GM19395 (cell line): ENCODE measurements around the gene KNOP1.

Source experiments
- ATAC-seq: cut with Tn5 transposase; IDR thresholded peaks from one replicate; pipeline ENCODE4 v1.9.1; 2021; ENCODE audit warnings: mild to moderate bottlenecking, moderate library complexity; ENCODE audit not compliant: unreplicated experiment

Gene KNOP1

DNA sequence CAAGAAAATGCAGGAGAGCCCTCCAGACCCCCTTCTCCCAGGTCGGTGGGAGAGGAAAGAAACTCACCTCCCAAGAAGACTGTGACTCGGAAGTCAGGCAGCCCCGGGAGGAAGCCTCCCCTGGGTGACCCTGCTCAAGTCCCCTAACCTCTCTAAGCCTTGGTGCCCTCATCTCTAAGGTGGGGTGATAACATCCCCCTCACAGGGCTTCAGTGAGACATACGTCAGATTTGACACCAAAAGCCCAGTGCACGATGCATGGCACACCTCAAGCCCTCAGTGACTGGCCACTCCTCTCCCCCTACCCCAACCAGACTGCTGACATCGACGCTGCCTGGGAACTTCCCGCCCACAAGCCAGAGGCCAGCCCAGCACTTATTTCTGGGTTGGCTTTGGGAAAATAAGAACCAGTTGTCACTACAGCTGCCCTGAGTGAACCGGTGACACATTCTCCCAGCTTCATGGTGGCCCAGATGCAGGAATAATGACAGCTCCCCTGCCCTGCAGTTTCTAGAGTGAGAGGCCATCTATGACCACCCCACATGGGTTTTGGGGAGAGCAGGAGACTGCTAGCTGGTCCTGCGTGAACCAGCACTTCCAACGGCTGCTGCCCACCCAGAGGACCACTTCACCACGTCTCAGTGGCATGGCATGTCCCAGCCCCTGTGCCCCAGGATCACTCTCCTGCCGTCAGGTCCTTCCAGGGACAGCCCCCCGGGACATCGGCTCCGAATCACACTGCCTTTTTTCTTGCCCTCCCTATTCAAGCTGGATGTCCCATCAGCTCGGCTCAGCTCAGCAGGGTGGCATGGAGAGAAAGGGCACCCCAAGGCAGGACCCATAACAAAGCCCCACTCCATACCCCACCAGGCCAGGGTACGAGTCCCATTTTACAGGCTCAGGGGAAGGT lies 9.5 kb downstream of the KNOP1 start:
- no peak for ATAC-seq

DNA sequence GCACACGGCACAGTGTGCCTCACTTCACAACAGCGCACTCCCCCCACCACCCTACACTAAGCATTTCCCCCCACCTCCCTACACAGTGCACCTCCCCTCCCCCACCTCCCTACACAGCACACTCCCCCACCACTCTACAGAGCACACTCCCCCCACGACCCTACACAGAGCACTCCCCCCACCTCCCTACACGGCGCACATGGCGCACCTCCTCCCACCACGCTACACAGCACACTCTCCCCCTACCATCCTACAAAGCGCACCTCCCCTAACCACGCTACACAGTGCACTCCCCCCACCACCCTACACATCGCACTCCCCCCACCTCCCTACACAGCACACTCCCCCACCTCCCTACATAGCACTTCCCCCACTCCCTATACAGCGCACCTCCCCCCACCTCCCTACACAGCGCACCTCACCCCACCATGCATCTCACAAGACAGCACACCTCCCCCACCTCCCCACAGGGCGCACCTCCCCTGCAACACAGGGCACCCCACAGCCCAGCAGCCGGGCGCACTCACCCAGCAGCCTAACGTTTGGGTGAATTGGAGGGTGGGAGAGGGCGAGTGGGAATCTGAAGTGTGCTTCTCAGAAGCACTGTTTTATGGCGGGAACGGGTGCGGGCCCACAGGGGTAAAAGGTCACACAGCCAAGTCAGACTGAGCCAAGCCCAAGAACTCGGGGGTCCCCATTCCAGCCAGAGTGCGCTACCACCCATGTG lies 10.3 kb downstream of the KNOP1 start:
- ATAC-seq = no peak

DNA sequence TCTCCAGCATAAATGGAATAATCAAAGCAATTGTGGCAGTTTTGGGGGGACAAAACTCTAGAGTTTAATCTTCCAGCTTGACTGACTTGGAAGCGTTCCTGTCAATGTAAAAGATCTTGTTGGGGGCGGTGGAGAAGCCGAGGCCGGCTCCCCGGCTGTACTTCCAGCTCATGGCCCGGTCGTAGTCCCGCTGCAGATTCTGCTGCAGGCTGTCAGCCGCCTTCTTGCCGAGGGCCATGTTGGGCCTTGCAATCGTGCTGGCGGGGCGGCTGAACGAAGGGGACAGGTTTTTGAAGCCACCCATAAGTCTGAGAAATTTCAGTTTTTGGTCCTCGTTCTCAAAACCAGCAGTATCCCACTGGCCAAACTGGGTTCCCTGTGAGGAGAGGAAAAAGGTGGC lies 11.2 kb downstream of the KNOP1 start:
- no peak for ATAC-seq

DNA sequence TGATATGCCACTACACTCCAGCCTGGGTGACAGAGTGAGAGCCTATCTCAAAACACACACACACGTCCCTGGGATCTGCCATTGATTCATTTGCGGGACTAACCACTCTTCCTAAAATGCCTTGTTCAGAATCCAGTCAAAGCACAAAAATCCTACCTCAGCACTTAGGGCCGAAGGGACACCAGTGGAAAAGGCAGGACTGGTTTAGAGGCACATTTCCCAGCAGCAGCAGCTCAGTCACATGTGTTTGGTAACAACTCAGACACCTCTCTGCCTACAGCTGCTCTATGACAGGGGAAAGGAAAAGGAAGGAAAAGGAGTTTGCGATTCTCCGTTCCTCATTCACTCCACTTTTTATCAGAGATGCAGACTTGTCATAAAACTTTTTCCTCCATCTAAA lies 12.2 kb downstream of the KNOP1 start:
- ATAC-seq = no peak

- no peak for ATAC-seq
Measured at GRCh38 chr16:19705146-19705501, 12.9 kb downstream of the KNOP1 start.

- ATAC-seq = no peak
Measured at GRCh38 chr16:19704321-19705145, 13.5 kb downstream of the KNOP1 start.

GRCh38 chr16:19703172-19703889 lies 14.7 kb downstream of the KNOP1 start:
- no peak for ATAC-seq

DNA sequence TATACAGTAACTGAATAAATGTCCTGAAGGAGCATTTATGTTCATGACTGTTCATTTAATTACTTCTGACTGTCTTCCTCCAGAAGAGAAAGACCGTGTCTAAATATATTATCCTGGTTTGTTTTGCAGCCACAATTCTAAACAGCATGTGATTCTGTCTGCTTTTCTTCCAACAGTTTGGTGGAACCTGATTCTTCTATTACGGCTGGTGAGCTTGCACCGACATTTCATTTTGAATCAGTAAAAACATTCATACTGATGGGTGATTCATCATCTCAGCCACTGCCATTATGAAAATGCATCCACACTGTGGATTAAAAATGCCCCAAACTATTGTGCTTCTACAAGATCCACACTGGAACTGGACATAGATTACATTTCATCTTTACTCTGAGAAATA lies 16.9 kb downstream of the KNOP1 start:
- ATAC-seq = no peak

DNA sequence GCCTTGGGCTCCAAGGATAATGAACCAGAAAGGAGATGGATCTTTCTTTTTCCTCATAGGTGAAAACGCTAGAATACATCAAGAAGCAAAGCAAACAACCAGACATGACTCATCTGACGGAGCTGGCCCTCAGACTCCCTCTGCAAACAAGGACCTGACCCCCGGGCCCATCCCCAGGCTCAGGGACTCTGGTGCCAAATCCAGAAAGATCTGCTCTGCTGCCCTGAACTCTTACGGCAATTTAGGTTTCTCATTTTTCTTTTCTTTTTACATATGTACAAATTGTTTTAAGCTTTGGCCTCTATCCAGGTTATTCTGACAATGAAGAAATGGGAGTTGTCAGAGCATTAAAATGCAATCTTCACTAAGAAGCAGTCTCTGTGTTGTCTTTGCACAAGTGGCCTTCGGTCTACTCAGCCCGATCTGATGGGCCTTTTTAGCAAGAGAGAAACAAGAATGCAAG lies 17.7 kb downstream of the KNOP1 start:
- ATAC-seq = no peak

DNA sequence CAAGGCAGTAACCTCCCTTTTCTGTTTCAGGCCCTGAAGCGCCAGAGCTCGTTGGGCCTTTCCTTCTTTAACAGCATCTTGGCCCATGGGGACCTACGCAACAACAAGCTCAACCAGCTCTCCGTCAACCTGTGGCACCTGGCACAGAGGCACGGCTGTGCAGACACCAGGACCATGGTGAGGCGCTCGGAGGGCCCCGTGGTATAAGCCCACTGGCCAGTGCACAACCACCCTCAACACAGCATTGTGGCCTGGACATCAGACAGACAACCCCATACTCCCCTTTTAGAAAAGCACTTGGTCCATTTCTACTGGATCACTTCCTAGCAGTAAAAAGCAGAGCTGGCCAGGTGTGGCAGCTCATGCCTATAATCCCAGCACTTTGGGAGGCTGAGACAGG lies 18.6 kb downstream of the KNOP1 start:
- ATAC-seq = no peak

GRCh38 chr16:19698480-19699465 lies 19.3 kb downstream of the KNOP1 start:
- no peak for ATAC-seq

DNA sequence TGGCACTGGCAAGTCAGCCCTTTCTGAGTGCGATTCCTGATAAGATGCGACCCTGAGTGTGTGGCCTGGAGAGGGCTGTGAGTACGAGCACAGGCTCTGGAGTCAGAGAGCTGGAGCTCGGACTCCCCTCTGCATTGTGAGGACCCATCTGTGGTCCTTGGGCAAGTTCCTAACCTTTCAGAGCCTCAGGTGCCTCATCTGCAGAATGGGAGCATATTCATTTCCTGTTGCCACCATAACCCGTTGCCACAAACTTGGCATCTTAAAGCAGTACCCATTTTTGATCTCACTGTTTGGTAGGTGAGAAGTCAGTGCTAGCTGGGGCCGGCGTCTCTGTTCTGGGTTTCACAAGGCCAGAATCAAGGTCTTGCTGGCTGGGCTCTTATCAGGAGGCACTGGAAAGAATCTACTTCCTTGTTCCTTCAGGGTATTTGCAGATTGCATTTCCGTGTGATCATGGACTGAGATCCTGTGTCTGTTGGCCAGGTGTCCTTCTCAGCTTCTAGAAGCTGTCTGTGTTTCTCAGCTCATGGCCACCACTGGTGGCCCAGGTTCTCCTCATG lies 20.2 kb downstream of the KNOP1 start:
- ATAC-seq = no peak

GRCh38 chr16:19696961-19697360 lies 21.1 kb downstream of the KNOP1 start:
- ATAC-seq = no peak

GRCh38 chr16:19696328-19696727 lies 21.7 kb downstream of the KNOP1 start:
- no peak for ATAC-seq

- no peak for ATAC-seq
Measured at GRCh38 chr16:19694989-19695388, 23.0 kb downstream of the KNOP1 start.

- no peak for ATAC-seq
Measured at GRCh38 chr16:19691161-19691711, 26.8 kb downstream of the KNOP1 start.

DNA sequence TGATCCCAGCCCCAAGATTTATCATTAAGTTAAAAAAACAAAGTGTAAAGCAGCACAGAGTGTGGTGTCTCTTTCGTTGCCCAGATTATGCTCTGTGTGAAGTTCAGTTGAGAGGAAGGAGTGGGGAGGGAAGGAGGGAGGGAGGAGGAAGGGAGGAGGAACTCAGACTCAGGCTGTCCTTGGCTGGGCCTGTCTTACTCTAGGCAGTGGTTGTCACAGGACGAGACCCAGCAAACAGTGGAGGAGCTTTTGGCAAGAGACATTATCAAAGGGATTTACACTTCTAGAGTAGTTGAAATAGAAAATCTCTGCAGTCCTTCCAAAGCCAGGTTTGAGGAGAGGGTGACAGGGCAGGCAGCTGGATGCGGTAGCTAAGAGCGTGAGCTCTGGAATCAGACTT lies 27.8 kb downstream of the KNOP1 start:
- ATAC-seq = no peak

DNA sequence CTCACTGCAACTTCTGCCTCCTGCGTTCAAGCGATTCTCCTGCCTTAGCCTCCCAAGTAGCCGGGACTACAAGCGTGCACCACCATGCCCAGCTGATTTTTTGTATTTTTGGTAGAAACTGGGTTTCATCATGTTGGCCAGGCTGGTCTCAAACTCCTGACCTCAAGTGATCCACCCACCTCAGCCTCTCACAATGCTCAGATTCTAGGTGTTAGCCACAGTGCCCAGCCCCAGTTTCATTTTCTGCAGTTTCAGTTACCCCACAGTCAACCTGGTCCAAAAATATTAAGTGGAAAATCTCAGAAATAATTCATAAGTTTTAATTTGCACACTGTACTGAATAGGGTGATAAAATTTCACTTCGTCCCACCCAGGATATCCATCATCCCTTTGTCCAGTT lies 28.7 kb downstream of the KNOP1 start:
- no peak for ATAC-seq
